ENCODE results near the gene TTYH2. TPM values are rescaled to one million over a fixed set of nuclear protein-coding genes. Genes with fewer than 3 reads are reported as not detected.

TTYH2 gene
- total RNA-seq, 1 experiment from 2014 or later = 0.96 TPM

DNA sequence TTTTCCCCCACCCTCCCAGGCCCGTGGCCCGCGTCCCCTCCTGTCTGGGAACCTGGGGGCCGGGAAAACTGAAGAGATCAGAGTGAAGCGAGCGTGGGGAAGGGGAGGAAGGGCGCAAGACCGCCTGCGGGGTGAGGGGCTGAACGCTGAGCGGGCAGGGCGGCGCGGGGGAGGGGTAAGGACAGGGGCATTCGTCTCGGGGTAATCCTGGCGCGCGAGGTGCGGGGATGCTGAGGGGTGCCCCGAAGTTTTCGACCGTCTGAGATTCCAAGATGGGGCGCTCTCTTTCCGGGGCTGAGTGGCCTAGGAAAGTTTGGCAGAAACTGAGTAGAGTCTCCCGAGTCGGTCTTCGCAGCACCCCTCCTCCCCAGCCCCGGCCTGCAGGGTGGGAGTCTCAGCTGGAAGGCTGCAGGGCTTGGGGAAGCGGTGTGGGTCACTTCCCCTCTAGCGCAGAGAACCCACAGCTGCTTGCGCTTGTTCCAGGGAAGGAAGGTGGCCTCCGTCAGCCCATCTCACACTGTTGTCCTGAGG is 555 bp downstream of the TTYH2 start:
- no peak for DNase-seq (ENCODE audit: low read depth)

DNA sequence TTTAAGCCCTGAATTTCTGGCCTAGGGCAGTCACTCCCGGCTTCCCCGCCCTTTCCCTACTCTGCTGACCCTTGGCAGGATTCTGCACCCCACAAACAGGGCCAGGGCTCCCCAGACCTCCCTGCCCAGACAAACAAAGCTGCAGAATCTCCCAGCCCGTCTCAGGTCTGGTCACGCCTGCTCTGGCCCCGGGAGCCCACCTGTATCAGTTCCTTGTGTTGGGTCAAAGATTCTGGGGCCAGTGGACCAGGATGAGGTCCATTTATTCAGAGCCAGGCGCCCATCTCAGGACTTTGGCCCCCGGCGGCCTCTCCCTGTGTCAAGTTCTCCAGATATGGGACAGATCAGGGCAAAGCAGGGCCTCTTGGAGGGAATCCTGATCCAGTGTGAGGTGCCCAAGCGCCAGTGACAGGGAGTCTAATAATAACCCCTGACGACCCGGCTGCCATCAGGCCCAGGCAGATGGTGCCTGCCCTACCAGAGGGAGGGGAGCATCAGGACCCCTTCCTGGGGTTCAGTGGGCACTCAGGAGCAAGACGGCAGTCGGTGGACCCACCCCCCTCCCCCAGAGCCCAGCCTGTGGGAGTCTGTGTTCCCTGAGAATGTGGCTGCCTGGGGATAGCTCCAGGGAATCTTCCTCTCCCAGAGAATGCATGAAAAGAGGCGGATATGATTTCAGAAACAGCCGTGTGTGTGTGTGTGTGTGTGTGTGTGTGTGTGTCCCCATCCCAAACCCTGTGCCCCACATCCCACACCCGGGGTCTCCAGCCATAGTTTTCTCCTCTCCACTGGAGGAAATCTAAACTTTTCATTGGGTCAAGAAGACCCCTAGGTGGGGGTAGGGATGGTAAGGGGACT is 1.3 kb downstream of the TTYH2 start:
- DNase-seq (ENCODE audit: low read depth) = no peak

DNA sequence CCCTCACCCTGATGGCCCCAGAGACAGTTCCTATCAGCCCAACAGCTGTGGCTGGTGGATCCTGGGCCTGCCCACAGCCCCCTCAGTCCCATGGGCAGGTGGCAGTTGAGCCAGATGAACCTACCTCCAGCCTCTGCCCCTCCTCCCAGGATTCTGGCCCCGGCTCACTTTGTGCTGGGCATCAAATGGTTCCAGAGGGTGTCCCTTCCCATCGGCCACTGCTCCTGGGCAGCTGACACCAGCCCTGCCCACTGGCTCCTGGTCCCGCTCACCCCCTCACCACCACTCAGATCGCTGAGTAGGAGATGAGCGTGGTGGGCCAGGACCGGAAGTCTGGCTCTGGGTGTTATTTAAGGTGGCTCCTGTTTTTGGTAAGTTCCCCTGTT is 2.0 kb downstream of the TTYH2 start:
- DNase-seq (ENCODE audit: low read depth) = no peak

DNA sequence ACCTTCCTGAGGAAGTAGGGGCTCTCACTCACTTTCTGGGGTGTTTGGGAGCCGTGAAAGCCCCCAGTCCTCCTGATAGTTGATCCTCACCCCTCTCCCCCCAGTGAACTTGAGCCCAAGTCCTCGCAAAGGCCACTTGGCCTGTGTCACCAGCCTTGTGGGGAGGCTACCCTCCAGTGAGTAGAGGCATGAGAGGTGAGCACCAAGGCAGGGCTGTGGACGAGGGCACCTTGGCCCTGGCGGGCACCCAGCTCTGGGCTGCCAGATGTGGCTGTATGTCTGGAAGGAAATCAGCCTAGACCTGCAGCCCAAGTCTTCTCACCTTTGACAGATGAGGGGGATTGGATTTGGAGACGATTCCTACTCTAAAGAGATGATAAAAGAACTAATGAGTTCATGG is 3.1 kb downstream of the TTYH2 start:
- no peak for DNase-seq (ENCODE audit: low read depth)

DNA sequence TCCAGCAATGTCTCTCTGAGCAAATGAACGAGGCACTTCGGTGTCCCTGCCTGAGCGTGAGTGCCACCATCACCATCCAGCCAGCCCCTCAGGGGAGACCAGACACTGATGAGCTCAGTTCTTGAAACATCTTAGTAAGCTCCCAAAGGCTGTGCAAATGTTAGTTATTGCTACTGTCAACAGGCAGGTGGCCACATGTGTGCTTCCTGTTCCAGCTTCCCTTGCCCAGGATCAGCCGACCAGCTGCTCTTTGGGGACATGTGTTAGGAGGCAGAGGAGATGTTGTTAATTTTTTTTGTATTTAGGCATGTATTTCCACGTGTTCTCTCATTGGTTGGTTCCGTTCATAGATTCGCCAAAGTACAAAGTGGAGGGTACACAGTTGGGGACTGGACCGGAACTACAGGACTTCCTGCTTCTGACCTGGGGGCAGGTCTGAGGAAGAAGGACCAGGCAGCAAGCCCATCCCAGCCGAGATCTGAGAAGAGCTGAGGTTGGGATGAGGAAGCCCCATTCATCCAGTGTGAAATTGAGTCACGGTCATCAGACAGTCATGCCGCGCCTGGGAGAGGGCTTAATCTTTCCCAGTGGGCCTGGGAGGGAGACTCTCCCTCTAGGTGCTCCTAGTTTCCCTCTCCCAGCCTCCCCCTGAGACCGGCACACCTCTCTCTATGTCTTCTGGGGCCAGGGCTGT is 3.8 kb downstream of the TTYH2 start:
- no peak for DNase-seq (ENCODE audit: low read depth)

DNA sequence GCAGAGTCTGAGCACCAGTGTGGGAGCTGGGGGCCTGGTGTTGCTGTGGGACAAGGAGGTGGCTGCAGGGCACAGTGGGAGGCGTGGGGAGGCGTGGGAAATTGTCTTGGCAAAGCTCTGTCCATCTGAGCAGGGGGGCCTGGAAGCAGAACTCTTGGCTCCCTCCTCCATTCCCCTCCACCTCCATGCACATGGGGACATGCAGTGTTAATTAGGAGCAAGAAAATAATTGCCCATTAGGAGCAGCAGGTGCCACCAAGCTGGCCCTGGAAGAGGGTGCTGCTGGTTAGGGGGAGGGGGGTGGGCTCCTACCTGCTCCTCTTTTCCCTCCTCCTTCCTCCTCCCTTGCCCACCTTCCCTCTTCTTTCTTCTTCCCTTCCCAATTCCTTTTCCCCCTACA is 4.5 kb downstream of the TTYH2 start:
- no peak for DNase-seq (ENCODE audit: low read depth)

DNA sequence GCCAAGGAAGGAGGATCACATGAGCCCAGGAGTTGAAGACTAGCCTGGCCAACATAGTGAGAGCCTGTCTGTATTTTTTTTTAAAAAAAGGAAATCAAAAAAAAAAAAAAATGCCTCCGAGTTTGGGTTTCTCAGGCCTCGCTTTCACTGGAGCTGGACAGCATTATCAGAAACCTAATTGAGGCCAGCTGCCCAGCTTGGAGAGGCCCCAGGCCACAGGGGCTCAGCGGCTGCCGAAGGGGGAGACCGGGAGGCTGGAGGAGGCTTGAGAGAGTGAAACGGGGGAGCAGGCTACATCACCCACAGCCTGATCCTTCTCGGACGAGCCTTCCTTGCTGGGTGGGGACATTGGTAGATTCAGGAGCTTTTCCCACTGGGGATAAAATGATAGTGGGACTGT is 5.1 kb downstream of the TTYH2 start:
- DNase-seq (ENCODE audit: low read depth) = no peak

DNA sequence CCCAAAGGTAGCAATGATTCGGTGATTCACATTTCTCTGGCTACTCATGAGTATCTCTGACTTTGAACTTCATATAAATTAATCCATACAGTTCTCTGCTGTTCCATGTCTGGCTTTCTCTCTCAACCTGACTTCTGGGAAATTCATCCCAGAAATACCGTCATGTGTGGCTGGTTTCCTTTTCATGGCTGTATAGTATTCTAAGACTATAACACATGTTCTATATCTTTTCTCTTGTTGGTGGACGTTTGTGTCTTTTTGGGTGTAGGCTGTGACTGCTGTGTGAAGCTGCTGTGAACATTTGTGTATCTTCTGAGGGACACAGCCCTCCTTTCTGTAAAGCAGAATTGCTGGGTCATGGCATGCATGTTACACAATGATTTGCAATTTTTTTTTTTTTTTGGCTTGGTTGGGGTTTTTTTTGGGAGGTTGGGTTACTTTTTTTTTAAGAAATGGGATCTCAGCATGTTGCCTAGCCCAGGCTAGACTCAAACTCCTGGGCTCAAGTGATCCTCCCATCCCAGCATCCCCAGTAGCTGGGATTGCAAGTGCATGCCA is 6.3 kb downstream of the TTYH2 start:
- no peak for DNase-seq (ENCODE audit: low read depth)

DNA sequence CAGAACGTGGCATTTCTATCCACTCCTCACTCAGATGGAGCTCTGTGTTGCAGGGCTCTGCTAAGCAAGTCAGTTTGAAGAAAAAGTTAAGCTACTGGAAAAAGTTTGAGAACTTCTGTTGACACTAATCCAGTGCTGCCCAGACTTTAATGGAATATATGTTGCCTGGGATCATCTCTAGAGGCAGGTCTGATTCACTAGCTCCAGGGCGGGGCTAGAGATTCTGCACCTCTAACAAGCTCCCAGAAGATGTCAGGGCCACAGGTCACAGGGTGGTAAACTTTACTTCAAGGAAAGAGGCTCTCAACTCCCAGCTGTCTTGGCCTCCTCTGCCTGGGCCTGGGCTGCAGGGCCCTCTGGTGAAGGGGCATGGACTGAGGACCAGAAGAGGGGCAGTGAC is 6.8 kb downstream of the TTYH2 start:
- no peak for DNase-seq (ENCODE audit: low read depth)

DNA sequence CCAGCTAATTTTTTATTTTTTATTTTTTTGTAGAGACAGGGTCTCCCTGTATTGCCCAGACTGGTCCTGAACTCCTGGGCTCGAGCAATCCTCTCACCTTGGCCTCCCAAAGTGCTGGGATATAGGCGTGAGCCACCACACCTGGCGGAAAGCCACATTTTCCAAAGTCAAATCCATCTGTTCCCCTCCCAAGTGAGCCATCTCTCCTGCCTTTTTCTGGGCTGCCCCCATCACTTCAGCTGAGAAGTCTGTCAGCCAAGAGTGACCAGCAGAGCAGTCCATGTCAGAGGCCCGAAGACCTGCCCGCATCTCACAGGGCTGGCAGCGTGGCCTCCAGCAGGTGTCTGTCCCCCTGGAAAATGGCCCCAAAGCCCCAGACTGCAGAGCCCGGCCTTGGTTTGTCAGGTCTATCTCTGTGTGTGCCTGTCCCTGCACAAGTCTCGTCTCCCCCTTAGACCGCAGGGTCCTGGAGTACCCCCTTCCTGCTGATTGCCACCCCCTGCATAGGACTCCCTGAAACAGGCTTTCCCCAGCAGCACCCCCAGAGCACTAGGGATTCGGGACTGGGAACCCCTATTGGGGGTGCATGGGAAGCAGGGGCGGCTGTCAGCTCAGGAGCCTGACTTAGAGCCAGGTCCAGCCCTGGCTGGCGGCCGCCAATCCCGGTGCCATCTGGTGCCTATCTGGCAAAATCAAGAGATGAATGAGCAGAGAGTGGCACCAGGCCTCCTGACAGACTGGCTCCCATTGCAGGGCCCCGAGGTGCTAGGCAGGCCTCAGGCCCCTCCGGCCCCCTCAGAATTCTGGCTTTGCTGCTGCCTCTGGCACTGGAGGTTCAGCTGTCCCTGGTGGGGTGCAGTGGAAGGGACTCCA is 7.8 kb downstream of the TTYH2 start:
- DNase-seq (ENCODE audit: low read depth) = no peak

DNA sequence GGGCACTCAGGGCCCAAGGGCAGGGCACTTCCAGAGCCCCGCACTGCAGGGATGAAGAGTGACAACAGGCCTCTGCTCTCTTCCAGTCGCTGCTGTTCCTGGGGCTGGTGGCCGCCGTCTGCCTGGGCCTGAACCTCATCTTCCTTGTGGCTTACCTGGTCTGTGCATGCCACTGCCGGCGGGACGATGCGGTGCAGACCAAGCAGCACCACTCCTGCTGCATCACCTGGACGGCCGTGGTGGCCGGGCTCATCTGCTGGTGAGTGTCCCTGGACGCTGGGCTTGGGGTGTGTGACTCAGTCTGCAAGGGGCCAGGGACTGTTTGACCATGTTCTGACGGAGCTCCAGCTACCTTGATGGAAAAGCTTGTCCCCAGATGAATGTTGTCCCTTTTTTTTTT is 9.0 kb downstream of the TTYH2 start:
- no peak for DNase-seq (ENCODE audit: low read depth)

DNA sequence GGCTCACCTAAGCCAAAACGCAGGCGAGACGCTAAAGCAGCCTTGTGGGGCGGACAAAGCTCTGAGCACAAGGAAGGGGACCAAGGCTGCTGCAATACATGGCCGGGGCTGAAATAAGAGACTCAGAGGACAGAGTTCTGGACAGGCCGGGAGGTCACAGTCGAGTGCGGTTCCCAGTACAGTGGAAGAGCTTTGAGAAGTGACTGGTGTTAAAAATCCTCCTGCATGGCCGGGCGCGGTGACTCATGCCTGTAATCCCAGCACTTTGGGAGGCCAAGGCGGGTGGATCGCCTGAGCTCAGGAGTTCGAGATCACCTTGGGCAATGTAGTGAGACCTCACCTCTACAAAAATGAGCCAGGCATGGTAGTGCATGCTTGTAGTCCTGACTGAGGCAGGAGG is 10.5 kb downstream of the TTYH2 start:
- DNase-seq (ENCODE audit: low read depth) = no peak

DNA sequence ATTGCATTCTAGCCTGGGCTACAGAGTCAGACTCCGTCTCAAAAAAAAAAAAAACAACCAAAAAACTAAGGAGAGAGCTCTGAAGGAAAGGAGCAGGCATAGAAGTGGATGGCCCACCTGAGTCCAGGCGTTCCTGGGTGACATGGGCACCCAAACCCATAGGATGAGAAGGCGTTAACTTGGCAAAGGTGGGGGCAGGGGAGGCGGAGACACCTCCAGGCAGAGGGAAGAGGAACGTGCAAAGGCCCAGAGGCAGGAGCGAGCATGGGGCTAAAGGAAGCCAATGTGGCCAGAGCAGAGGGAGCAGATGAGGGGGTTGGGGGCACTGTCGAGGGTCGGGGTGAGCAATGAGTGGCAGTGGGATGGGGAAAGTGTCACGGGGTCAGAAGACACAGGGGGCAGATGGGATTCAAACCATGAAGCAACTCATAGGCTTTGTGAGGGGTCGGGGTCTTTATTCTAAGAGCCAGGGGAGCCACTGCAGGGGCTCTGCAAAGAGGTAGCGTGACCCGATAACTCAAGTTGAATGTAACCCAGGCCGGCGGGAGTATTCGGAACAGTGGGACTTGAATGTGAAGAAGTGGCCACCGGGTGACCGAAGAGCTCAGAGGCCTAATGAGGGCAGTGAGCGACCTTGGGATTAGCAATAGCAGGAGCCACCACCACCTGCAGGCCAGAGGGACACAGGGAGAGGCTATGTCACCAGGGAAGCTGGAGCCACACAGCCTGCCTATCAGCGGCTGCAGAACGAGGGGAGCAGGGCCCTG is 11.8 kb downstream of the TTYH2 start:
- no peak for DNase-seq (ENCODE audit: low read depth)

DNA sequence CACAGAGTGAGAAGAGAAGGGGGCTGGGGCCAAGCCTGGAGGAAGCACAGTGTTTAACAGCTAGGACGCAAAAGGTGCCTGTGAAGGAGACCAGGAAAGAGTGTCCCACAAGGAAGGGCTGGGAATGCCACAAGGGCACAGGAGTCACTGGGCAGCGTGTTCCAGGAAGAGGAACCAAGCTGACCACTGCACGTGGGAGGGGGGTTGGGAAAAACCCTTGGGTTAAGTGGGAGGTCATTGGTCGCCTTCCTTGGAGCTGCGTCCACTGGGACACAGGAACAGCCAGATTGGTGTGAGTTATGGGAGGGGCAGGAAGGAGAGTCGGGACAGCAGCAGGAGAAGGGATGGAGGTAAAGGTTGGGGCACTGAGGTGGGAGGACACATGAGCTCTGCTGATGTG is 12.9 kb downstream of the TTYH2 start:
- no peak for DNase-seq (ENCODE audit: low read depth)

DNA sequence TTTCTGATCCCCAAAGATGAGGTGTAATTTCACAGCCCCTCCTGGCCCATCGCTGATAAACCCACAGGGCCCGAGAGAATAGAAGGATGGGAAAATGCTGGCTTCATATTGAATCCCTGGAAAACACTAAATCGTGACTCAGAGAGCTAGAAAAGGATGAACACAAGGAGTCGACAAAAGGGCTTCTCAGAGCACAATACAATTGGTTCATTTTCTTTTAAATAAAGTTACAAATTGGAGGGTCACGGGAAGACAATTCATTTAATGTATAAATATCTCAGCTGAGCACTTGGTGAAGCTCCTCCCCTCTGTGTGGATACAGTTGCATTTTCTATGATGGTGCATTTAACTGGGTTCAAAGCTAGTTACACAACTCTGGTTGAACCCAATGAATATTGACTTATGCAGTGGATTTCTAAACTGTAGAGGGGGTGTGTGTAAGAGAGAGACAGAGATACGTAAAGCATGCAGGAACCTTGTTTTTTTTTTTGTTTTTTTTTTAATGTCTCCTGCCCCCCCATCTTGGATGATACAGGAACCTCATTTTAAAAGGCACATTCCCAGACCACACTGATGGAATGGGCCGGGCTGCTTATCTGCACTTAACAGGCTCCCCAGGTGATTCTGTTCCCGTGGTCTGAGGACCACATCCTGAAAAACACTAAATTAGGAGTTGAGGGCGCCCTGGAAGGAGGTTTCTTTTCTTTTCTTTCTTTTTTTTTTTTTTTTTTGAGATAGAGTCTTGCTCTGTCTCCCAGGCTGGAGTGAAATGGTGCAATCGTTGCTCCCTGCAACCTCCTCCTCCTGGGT is 14.1 kb downstream of the TTYH2 start:
- no peak for DNase-seq (ENCODE audit: low read depth)

DNA sequence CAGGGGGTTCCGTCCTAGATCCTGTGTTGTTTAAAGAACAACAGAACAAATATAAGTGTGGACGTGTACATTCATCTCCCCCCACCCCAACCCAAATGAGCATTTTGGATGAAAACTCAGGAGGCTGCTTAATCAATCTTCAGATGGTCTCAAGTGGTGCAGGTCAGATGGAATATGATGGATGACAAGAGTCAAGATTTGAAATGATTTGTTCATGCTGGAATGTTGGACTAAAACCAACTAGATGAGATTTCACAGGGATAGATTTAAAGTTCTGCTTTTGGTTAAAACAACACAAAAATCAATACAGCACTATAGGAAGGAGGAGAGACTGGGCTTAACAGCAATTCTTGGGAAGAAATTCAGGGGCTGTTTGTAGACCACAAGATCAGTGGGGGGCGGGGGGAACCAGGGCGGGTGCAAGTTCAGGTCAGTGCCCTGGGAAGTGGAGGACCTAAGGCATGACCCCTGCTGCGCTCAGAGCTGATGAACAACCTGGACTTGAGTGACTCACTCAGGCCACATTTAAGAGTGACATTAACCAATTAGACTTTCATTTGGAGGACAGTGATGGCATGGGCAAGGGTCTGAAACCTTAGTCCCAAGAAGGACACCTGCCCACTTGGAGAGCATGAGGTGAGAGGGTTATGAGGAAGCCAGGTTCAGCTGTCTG is 15.1 kb downstream of the TTYH2 start:
- no peak for DNase-seq (ENCODE audit: low read depth)

DNA sequence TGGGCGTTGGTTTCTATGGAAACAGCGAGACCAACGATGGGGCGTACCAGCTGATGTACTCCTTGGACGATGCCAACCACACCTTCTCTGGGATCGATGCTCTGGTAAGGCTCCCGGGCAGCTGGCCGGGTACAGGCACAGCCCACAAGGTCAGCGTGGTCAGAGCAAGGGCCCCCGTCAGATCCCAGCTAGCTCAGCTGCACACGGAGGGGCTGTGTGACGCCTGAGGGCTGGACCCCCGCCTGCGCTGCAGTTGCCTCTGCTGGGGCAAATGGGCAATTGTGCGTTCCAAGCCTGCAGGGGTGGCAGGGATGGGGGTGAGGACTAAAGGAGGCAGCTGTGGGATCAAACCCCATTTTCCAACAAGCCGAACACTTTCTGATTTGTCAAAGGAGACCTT is 17.5 kb downstream of the TTYH2 start:
- DNase-seq (ENCODE audit: low read depth) = no peak

DNA sequence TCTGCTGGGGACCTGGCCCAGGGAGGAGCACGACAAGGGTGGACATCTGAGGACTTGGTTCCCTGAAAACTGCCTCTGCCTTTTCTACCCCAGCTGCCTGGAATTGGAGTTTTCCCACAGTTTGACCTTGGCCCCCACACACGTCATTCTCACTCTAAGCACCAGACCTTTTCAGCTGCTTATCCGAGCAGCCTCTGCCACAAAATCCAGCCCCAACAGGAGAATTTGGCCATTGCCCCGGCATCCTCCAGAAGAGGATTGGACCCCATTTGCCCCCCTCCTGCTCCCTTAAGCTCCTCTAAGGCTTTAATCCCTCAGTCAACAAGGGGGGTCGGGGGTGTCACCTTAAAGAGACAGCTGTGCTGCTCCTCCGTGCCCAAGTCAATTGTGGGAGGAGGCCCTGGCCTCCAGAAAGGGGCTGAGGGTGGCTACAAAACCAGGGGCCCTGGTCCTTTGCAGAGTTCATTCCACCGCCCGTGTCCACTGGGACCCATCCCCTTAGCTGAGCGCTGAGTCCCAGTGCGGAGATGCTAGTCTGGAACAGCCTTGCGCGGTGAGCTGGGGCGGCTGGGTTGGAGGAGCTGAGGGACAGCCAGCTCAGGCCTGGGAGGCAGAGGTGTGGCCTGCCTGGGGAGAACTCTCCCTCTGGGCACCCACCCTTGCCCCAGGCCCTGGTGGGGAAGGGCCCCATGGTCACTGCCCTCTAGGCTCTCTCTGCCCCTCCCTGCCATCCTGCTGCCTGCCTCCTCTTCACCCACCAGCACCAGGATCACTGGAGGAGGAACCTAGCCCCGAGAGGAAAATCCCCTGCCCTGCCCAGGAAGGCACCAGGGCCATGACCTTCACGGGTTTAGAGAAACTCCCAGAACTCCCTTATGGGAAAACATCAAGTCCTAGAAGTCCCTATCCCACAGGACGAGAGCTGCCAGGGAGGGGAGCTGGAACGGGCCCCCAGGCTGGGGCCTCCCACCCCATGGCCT is 18.8 kb downstream of the TTYH2 start:
- DNase-seq (ENCODE audit: low read depth) = no peak
